B cell (primary cell): ENCODE data around the gene CNOT6L. TPM values are rescaled to one million over a fixed set of nuclear protein-coding genes. Genes with fewer than 3 reads are reported as not detected.

Experiments
- ATAC-seq: fragments of 200-7000 bp; cut with Tn5 transposase; one replicate; pipeline ENCODE4 v1.10.0; 2021; ENCODE audit warnings: low read depth, mild to moderate bottlenecking, moderate number of reproducible peaks, moderate library complexity
- CTCF ChIA-PET: fragments of 350-600 bp; sonication (Branson Sonifier 250); formaldehyde crosslinking; loops from one replicate; lab custom pipeline; 2021; ENCODE audit warnings: antibody characterized with exemption, inconsistent platforms; lab: Charles Lee
- POLR2A ChIA-PET: fragments of 350-600 bp; sonication (Branson Sonifier 250); formaldehyde crosslinking; loops from one replicate; lab custom pipeline; 2021; ENCODE audit warnings: antibody characterized with exemption; lab: Charles Lee
- DNase-seq: peaks from one replicate; pipeline ENCODE4 v3.0.0; 2013
- H2AFZ ChIP-seq: 2 replicates; pipeline ENCODE4 v1.6.1; 2012; ENCODE audit warnings: mild to moderate bottlenecking, low read depth, low read length; ENCODE audit not compliant: insufficient read depth, poor library complexity, severe bottlenecking
- H3K27ac ChIP-seq, 2 donors: 1 replicate in 1 of 2; 2 replicates in 1 of 2; pipeline ENCODE4 v1.5.1; 2012 to 2013; ENCODE audit warnings: low read length in 2 of 2, mild to moderate bottlenecking in 2 of 2, moderate library complexity in 1 of 2
- H3K27me3 ChIP-seq, 4 experiments: fragments of 200-600 bp in 1 of 4; sonication (generic) in 1 of 4; replicated peaks in 1 of 4; 1 replicate in 2 of 4; 2 replicates in 2 of 4; pipeline versions ENCODE4 v1.6.1 to v1.7.0; 2013 to 2016; ENCODE audit warnings: low read length in 3 of 4, mild to moderate bottlenecking in 2 of 4, mixed read lengths in 1 of 4, moderate library complexity in 1 of 4; ENCODE audit not compliant: insufficient read depth in 4 of 4, control insufficient read depth in 3 of 4; ENCODE audit errors: control extremely low read depth in 1 of 4
- H3K36me3 ChIP-seq, 2 experiments: replicated peaks in 1 of 2; 1 replicate in 1 of 2; 2 replicates in 1 of 2; pipeline versions ENCODE4 v1.6.1 to v1.7.1; 2013; ENCODE audit warnings: low read length in 1 of 2; ENCODE audit not compliant: insufficient read depth in 2 of 2, control insufficient read depth in 1 of 2; ENCODE audit errors: control extremely low read depth in 1 of 2, extremely low read depth in 1 of 2
- H3K4me1 ChIP-seq, 2 donors: fragments of 200-600 bp in 1 of 2; sonication (generic) in 1 of 2; 1 replicate in 1 of 2; 2 replicates in 1 of 2; pipeline versions ENCODE4 v1.5.1 to v1.6.1; 2013 to 2017; ENCODE audit warnings: low read length in 2 of 2; ENCODE audit not compliant: control insufficient read depth in 2 of 2, insufficient read depth in 2 of 2
- H3K4me2 ChIP-seq: replicated peaks from 2 replicates; pipeline ENCODE3; 2012; ENCODE audit warnings: mild to moderate bottlenecking, low read depth, low read length; ENCODE audit not compliant: poor library complexity, severe bottlenecking
- H3K4me3 ChIP-seq, 5 experiments: fragments of 200-600 bp in 1 of 5; sonication (generic) in 1 of 5; 1 replicate in 3 of 5; 2 replicates in 2 of 5; pipeline versions ENCODE4 v1.5.1 to v1.7.0; 2011 to 2016; ENCODE audit warnings: low read length in 4 of 5, mild to moderate bottlenecking in 4 of 5, low read depth in 2 of 5, control low read depth in 1 of 5, moderate library complexity in 1 of 5; ENCODE audit not compliant: insufficient read depth in 1 of 5; ENCODE audit errors: control extremely low read depth in 1 of 5, extremely low read depth in 1 of 5
- H3K79me2 ChIP-seq: fragments of 200-600 bp; sonication (generic); one replicate; pipeline ENCODE4 v1.6.0; 2016; ENCODE audit warnings: low read length; ENCODE audit not compliant: control insufficient read depth, insufficient read depth
- H3K9ac ChIP-seq: fragments of 200-600 bp; sonication (generic); 2 replicates; pipeline ENCODE4 v1.6.1; 2017; ENCODE audit warnings: mild to moderate bottlenecking, low read length, moderate library complexity
- H3K9me3 ChIP-seq, 3 donors: one replicate each; pipeline versions ENCODE4 v1.6.1 to v1.7.1; 2013; ENCODE audit warnings: low read length in 2 of 3; ENCODE audit not compliant: control insufficient read depth in 2 of 3, insufficient read depth in 1 of 3; ENCODE audit errors: control extremely low read depth in 1 of 3
- H4K20me1 ChIP-seq: 2 replicates; pipeline ENCODE4 v1.6.0; 2012; ENCODE audit warnings: mild to moderate bottlenecking, low read length; ENCODE audit not compliant: insufficient read depth, control insufficient read depth, poor library complexity, severe bottlenecking
- H3K27ac Mint-ChIP-seq: one replicate; pipeline ENCODE4 v1.8.0; 2021; ENCODE audit warnings: mixed read lengths
- H3K27me3 Mint-ChIP-seq: one replicate; pipeline ENCODE4 v1.8.0; 2021; ENCODE audit warnings: mixed read lengths
- H3K4me1 Mint-ChIP-seq: one replicate; pipeline ENCODE4 v1.8.0; 2021; ENCODE audit warnings: mixed read lengths
- H3K4me3 Mint-ChIP-seq: one replicate; pipeline ENCODE4 v1.8.0; 2021; ENCODE audit warnings: mixed read lengths
- H3K9me3 Mint-ChIP-seq: one replicate; pipeline ENCODE4 v1.8.0; 2022; ENCODE audit warnings: mixed read lengths; ENCODE audit not compliant: insufficient read depth
- EZH2 ChIP-seq: IDR thresholded peaks from 2 replicates; pipeline ENCODE4 v1.6.1; 2012; ENCODE audit warnings: borderline replicate concordance, low read depth, mild to moderate bottlenecking, moderate library complexity, low read length; ENCODE audit not compliant: insufficient read depth, poor library complexity, severe bottlenecking
- WGBS: methylation state at CpG from one replicate; pipeline ENCODE4 v1.1.5; 2013; ENCODE audit warnings: missing lambda C conversion rate; ENCODE audit not compliant: insufficient coverage; 5-methylcytosine and 5-hydroxymethylcytosine counted together
- intact Hi-C: fragments of 100-400 bp; cut with micrococcal nuclease; formaldehyde crosslinking; loops from one replicate; pipeline ENCODE4 v1.10.0; 2022
- polyA plus RNA-seq: library from polyadenylated mRNA; depleted of rRNA; stranded (reverse); fragments of >200 nt; gene quantifications from 2 replicates; pipeline ENCODE4 v1.2.3, GENCODE V29; 2012
- total RNA-seq, 2 donors: library from RNA; stranded (reverse); fragments of 120-200 nt in 1 of 2; gene quantifications; 1 replicate in 1 of 2; 2 replicates in 1 of 2; pipeline versions ENCODE4 v1.2.3 to v1.2.4, GENCODE V29; 2013 to 2022
- TF ChIP-seq, protein P1 (sequence below): fragments of 200-600 bp; IDR thresholded peaks from one replicate; pipeline ENCODE4 v1.8.0; 2022; ENCODE audit warnings: antibody characterized with exemption, mild to moderate bottlenecking

CNOT6L gene
- total and polyA plus RNA-seq, 2 donors (not counting 1 experiment from before 2014, with no cell fraction given): 18.8 to 119 TPM

DNA sequence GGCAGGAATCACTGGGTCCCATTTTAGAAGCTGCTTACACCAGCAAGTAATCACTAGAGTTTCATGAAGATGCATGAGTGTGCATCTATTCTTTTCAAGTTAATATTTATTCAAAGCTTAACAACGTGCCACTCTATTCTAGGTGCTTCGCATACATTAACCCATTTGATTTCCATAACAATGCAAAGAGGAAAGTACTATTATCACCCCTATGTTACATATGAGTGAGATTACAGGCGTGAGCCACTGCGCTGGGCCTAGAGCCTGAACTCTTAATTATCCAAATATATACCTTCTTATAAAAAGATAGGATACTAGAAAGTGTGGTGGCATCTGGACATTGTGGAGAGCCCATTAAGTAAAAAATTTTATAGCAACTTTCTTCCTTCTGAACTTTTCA, 148.1 kb downstream of the CNOT6L start:
- Histone ChIP-seq H3K27ac (no peak overlapping the region), H3K36me3 (no peaks in the 10 kb centered on the region), H4K20me1 (no peaks in the 10 kb centered on the region), H3K9ac (no peak overlapping the region), H3K27me3 (no peaks in the 10 kb centered on the region), H3K4me3 (no peak overlapping the region), H3K79me2 (no peaks in the 10 kb centered on the region), H3K9me3 (no peaks in the 10 kb centered on the region), H3K4me1 (no peaks in the 10 kb centered on the region), H3K4me2 (no peak overlapping the region), H2AFZ (no peak overlapping the region)
- TF ChIP-seq EZH2: no peak
- TF ChIP-seq, protein P1, sequence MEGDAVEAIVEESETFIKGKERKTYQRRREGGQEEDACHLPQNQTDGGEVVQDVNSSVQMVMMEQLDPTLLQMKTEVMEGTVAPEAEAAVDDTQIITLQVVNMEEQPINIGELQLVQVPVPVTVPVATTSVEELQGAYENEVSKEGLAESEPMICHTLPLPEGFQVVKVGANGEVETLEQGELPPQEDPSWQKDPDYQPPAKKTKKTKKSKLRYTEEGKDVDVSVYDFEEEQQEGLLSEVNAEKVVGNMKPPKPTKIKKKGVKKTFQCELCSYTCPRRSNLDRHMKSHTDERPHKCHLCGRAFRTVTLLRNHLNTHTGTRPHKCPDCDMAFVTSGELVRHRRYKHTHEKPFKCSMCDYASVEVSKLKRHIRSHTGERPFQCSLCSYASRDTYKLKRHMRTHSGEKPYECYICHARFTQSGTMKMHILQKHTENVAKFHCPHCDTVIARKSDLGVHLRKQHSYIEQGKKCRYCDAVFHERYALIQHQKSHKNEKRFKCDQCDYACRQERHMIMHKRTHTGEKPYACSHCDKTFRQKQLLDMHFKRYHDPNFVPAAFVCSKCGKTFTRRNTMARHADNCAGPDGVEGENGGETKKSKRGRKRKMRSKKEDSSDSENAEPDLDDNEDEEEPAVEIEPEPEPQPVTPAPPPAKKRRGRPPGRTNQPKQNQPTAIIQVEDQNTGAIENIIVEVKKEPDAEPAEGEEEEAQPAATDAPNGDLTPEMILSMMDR: no peak
- no peak for ATAC-seq
- Mint-ChIP-seq H3K27me3 (peaks cover 8% of the 10 kb centered on the region), H3K9me3 (peaks cover 2% of the 10 kb centered on the region), H3K27ac (no peak overlapping the region), H3K4me1 (no peaks in the 10 kb centered on the region), H3K4me3 (no peak overlapping the region)
- no peak for DNase-seq
- WGBS: no CpG with 5 or more reads among the region's 4 CpGs
- intact Hi-C loops: no loop called here
- CTCF ChIA-PET: no interaction called here
- POLR2A ChIA-PET: no interaction called here

DNA sequence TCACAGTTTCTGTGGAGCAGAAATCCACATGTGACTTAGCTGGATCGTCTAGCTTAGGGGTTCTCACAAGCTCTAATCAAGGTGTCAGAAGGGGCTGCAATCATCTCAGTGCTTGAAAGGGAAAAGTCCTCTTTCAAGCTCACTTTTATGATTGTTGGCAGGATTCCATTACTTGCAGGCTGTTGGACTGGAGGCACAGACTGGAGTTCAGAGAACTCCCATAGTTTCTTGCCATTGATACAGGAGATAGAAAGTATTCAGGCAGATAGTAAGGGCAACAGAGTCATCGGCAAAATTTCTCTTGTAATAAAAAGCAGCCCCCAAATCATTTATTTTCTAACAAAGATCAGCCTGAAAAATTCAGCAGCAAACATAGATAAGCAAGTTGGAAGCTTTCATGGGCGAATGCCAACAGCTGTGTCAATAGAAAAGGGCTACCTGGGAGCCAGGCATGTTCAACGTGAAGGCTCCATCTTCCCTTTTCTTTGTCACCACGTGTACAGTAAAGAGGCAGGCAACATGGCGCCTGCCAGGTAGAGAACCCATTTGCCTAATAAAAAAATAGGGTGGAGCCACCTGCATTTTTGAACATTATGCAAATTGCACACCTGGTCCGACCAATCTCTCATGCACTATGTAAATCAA, 149.1 kb downstream of the CNOT6L start:
- POLR2A ChIA-PET: no interaction called here
- intact Hi-C loops: no loop called here

More for the DNA sequence above, 149.1 kb downstream of the CNOT6L start:
- H3K4me3 Mint-ChIP-seq: no peak overlapping the region
- H3K36me3 ChIP-seq: no peaks in the 10 kb centered on the region
- ATAC-seq (no peak), DNase-seq (no peak)
- no peaks in the 10 kb centered on the region for H3K4me1 Mint-ChIP-seq
- no peaks in the 10 kb centered on the region for H3K27me3 ChIP-seq
- TF ChIP-seq EZH2: no peak
- TF ChIP-seq, protein P1: no peak
- no peak overlapping the region for H3K9ac ChIP-seq
- H4K20me1 ChIP-seq: no peaks in the 10 kb centered on the region
- no peaks in the 10 kb centered on the region for H3K9me3 ChIP-seq
- CTCF ChIA-PET: no interaction called here
- WGBS: 87% methylated on average over 6 of the region's 7 CpGs
- no peaks in the 10 kb centered on the region for H3K4me1 ChIP-seq
- no peak overlapping the region for H3K27ac ChIP-seq
- H3K4me3 ChIP-seq: no peak overlapping the region
- H3K4me2 ChIP-seq: no peak overlapping the region
- no peaks in the 10 kb centered on the region for H3K79me2 ChIP-seq
- no peak overlapping the region for H3K27ac Mint-ChIP-seq
- peaks cover 4% of the 10 kb centered on the region for H3K27me3 Mint-ChIP-seq
- no peak overlapping the region for H2AFZ ChIP-seq
- H3K9me3 Mint-ChIP-seq: peaks cover 2% of the 10 kb centered on the region
